IPS-NIHi7 (cell line): ENCODE measurements around the gene JMJD6.
A peak's percentile ranks its signal among the peaks of the same experiment; 100 is the strongest.

Source experiments
- DNase-seq: peaks from one replicate; pipeline ENCODE4 v3.0.0; 2012; ENCODE audit warnings: mixed read lengths; ENCODE audit errors: extremely low spot score

The JMJD6 gene

DNA sequence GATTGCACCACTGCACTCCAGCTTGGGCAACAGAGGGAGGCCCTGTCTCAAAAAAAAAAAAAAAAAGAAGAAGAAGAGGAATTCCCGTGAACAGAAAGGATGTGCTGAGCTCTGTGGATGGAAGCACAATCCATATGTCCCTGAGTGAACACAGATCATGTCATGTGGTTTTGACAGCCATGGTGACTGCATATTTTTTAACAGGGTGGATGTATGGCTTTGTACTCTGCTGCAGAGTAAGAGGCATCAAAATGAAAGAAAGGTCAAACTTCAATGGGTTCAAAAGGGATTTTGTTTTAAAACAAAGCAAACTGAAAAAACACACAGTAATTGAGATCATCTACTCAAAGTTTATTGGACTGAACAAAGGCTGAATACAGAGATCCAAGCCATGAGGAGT, 47.2 kb downstream of the JMJD6 start:
- no peak for DNase-seq

DNA sequence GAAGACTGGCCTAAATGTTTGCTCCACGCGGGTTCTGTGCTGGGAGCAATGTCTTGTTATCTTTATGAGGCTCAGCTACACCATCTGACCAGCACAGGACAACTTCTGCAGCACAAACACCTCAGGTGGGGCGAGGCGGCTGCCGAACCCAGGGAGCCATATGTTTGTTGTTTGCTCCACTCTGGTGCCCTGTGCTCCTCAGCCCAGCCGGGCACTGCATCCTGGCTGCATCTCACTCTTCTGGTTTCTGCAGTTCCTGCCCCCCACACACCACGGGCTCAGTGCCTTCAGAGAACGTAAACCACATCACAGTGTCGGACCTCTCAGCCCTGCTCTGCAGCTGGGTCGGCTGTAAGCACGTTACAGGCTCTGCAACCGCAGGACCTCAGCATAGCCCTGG, 48.1 kb downstream of the JMJD6 start:
- DNase-seq: no peak

DNA sequence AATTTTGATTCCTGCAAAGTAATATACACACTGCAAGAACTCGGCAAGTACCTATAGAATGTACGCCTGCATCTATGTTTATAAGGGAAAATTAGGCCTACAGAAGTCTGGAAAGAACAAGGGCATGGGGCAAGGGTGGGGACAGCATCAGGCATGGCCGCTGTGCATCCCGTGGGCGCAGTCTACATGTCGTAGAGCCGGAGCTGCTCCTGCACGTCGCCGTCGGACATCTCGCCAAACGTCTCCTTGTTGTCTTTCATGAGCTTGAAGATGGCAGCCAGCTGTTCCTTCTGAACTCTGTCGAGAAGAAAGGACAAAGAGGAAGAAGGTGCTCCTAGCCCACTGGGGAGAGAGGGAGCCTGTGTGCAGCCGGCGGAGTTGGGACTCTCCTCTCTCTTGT, 49.0 kb downstream of the JMJD6 start:
- no peak for DNase-seq

DNA sequence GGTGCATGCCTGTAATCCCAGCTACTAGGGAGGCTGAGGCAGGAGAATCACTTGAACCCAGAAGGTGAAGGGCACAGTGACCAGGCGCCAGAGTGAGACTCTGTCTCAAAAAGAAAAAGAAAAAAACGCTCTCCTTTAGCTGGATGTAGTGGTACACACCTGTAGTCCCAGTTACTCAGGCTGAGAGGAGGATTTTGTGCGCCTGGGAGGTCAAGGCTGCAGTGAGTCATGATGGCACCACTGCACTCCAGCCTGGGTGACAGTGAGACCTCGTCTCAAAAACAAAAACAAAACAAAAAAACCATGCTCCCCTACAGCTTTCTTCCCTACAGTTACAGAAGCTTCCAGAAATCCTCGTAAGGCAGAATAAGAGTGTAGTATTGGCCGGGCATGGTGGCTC, 49.8 kb downstream of the JMJD6 start:
- no peak for DNase-seq

DNA sequence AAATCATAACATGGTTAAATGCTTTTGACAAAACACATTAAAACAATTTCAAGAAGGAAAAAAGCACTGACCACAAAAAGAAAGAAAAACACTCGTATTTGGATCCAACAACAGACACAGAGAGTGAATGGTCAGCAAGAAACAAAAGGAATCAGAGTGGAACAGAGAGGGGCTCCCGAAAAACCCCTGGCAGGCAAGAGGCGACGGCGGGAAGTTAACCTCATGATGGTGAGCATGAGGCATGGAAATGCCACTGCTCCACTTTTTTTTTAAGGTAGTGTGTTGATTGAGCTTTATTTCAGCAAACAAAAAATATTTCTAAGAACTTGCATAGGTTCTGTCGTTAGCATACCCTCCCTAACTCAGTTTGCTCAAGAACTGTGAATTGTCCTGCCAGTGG, 50.8 kb downstream of the JMJD6 start:
- DNase-seq: no peak

DNA sequence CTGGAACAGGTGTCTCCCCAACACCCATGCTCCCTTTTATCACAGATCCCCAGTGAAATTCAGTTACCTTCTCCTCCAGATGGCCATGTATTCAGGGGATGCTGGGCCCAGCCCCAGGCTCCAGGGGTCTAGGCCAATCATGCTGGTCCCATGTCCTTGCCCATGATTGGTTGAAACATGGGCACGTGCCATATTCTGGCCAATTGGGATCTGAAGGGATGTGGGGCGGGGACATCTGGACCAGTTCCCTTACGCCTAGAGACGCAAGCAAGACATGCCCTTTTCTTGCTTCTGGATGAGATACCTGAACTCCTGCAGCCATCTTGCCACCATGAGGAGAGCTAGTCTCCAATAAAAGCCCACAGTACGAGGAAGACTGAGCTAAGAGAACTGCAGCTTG, 51.8 kb downstream of the JMJD6 start:
- DNase-seq: no peak

DNA sequence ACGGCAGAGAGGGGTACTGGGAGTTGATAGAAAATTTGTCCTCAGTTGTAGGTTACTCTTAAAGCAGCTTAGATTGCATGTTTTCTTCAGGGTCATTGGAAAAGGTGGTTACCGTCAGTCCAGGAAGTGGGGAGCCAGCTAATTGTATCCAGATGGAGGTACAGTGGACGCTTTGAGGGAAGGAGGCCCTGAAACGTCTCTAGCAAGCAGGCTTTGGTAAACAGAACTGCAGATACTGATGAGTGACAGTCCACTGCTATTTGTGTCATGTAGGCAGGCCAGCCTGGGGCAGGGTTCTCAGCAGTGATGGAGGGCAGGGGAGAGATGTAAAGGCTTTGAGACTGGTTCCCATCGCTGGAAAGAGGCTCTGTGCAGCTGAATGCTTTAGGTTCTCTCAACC, 52.7 kb downstream of the JMJD6 start:
- DNase-seq: no peak

DNA sequence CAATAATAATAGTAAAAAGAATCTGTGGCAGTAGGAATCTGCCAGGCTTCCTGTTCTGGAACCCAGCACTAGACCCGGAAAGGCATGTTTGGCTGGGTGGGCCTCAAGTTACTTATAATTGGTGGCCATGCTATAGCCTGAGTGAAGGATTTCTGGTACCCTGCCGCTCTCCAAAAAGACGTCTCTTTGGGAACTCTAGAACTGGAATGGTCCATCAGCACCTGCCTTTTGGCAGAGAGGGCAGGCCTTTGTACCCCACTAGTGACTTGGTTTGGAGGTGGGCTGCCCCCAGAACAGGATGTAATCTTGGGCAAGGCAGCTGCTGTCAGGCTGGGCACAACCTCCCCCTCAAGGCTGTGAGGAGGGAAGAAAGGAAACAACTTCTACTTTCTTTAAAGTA, 53.5 kb downstream of the JMJD6 start:
- DNase-seq: no peak

DNA sequence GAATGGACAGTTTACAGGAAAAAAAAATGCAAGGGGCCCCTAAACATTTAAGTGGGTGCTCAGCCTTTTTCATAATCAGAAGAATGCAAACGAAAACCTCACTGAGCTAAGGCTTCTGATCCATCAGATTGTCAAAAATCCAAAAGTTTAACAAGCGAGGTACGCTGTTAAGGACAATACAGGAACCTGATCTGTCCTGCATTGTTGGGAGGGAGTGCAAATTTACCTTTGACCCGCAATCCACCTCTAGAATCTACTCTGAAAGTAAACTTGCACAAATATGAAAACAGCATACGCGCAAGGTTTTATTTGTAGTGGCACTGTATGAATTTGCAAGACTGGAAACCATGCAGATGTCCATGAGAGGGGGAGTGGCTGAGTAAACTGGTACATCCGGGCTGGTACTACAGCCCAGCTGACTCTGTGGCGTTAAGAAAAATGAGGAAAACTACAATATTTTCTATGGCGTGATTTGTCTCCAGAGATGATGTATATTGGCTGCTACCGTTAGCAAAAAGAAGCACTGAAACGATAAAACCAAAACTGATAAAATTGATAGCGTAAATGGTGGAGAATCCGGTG, 54.0 kb downstream of the JMJD6 start:
- no peak for DNase-seq

DNA sequence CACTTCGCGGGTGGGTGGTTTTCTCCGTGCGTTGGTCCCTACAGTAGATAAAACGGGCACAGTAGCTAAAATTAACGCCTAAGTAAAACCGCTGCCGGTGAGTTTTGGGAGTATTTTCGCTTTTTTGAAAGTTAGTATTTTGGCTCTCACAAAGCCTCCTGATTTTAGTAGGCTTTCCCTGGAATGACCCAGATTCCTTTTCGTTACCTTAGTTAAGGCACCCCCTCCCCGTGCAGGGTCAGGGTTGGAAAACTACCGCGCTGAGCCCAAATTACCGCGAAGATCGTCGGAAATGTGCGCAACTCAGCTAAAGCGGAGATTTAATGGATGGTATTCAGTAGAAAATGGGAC, 54.5 kb downstream of the JMJD6 start:
- DNase-seq: no peak

DNA sequence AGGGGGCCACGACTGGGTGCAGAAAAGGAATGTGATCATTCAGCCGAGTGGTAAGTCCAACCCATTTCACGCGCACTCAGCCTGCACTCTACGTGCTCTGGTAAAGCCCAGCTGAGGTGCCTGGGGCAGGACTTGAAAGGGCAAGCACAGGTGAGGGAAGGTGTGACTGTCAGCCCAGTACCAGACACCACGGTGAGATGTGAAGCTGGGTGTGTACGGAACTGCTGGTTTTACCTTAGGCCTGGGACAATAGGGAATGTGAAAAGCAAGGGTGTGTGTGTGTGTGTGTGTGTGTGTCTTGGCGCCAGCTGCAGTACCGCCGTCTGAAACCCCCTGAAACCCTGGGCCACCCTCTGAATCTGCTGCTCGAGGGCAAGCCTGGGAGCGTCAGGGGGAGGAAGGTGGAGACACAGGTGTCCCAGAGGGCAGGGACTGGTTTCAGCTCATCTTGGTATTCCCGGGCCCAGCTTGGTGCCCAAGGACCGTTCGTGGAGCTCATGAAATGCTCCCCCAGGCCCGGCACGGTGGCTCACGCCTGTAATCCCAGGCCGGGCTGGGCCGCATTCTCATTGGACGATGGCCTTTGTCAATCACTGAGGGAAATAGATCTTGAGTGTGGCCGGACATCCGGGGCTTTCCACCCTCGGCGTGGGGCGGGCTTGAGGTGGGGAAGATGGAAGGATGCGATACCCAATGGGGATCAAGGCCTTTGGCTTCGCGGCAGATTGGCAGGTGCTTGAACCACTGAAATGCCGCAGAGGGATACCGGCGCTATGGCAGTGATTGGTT, 55.1 kb downstream of the JMJD6 start:
- DNase-seq: peak; percentile 99

DNA sequence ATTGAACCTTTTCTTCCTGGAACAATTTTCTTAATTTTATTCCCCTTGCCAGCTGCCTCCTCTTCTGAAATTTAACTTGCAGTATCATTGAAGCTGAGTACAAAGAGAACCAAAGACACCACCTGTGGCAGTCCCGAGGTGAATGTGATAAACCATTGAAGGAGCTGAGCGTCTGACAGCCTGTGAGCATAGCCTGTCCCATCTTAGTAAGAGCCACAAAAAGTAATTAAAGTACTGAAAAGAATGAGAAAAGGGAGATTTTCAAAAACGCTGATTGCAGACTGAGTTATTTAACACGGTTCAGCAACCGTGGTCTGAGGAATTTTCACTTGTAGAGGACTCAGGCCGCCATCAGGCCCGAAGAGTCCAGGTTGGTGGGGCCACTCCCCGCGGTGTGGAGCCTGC, 55.7 kb downstream of the JMJD6 start:
- peak; percentile 11 for DNase-seq

DNA sequence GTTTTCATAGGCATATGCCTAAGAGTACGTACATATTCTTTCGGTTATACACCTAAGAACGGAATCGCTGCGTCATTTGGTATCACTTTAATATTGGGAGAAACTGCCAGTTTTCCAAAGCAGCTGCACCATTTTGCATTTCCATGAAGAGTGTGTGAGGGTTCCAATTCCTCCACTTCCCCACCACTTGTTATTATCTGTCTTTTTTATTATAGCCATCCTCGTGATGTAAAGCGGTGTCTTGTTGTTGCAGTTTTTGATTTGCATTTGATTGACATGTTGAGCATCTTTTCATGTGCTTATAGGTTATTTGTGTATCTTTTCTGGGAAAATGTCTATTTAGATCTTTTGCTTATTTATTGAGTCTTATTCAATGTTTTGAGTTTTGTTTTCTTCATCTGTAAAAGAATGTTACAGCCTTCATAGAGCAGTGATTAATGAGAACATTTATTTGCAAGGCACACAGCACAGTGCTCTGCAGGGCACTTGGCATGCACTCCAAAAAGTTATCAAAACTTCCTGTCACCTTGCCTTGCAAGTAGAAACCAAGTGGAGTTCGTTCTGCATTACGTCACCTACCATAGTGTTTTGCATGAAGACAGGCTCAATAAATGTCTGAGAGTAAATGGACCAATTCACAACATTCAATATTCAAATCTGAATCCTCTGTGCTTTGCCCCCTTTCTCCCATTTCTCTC, 56.2 kb downstream of the JMJD6 start:
- DNase-seq: peak; percentile 1
